ENCODE data around the gene JAKMIP1. TPM values are rescaled to one million over a fixed set of nuclear protein-coding genes. Genes with fewer than 3 reads are reported as not detected.

The JAKMIP1 gene
- total and polyA plus RNA-seq, 5 donors from 2014 or later, result 18.7 to 39.7 (median 32.6) TPM

- H3K27ac ChIP-seq (ENCODE audit: insufficient read depth, low read length, poor library complexity, severe bottlenecking), result no peak overlapping the region
- no peaks in the 10 kb centered on the region for H3K27me3 ChIP-seq (ENCODE audit: control insufficient read depth, insufficient read depth, low read length)
- Mint-ChIP-seq H3K36me3 (peaks cover 5% of the 10 kb centered on the region), H3K4me3 (no peak overlapping the region), H3K4me1 (no peaks in the 10 kb centered on the region), H3K27ac (no peak overlapping the region), H3K27me3 (no peaks in the 10 kb centered on the region), H3K9me3 (no peaks in the 10 kb centered on the region)
- H3K4me1 ChIP-seq (ENCODE audit: control insufficient read depth, insufficient read depth, low read length, poor library complexity, severe bottlenecking), result no peaks in the 10 kb centered on the region
- ATAC-seq (ENCODE audit: low read depth in 2 of 2), result no peak
- no peaks in the 10 kb centered on the region for H3K36me3 ChIP-seq (ENCODE audit: control insufficient read depth, insufficient read depth, low read length)
- H3K4me3 ChIP-seq (ENCODE audit: low read depth, low read length), result no peak overlapping the region
- no peaks in the 10 kb centered on the region for H3K9me3 ChIP-seq (ENCODE audit: control insufficient read depth in 2 of 2, low read length in 2 of 2)
- no peak for DNase-seq
These were observed 173.0 kb downstream of the JAKMIP1 start for GRCh38 chr4:6027392-6027791.

GRCh38 chr4:6024313-6024960 lies 175.9 kb downstream of the JAKMIP1 start:
- Mint-ChIP-seq H3K9me3 (no peaks in the 10 kb centered on the region), H3K4me1 (no peaks in the 10 kb centered on the region), H3K4me3 (no peak overlapping the region), H3K27me3 (no peaks in the 10 kb centered on the region), H3K36me3 (no peaks in the 10 kb centered on the region), H3K27ac (no peak overlapping the region)
- H3K36me3 ChIP-seq (ENCODE audit: control insufficient read depth, insufficient read depth, low read length), result no peaks in the 10 kb centered on the region
- no peaks in the 10 kb centered on the region for H3K4me1 ChIP-seq (ENCODE audit: control insufficient read depth, insufficient read depth, low read length, poor library complexity, severe bottlenecking)
- H3K9me3 ChIP-seq (ENCODE audit: control insufficient read depth in 2 of 2, low read length in 2 of 2), result no peaks in the 10 kb centered on the region
- no peak overlapping the region for H3K4me3 ChIP-seq (ENCODE audit: low read depth, low read length)
- H3K27me3 ChIP-seq (ENCODE audit: control insufficient read depth, insufficient read depth, low read length), result no peaks in the 10 kb centered on the region
- DNase-seq (no peak), ATAC-seq (ENCODE audit: low read depth in 2 of 2) (no peak)
- no peak overlapping the region for H3K27ac ChIP-seq (ENCODE audit: insufficient read depth, low read length, poor library complexity, severe bottlenecking)

- ATAC-seq (ENCODE audit: low read depth in 2 of 2) (no peak), DNase-seq (no peak)
- Histone ChIP-seq H3K27ac (ENCODE audit: insufficient read depth, low read length, poor library complexity, severe bottlenecking) (no peak overlapping the region), H3K4me1 (ENCODE audit: control insufficient read depth, insufficient read depth, low read length, poor library complexity, severe bottlenecking) (no peaks in the 10 kb centered on the region), H3K36me3 (ENCODE audit: control insufficient read depth, insufficient read depth, low read length) (no peaks in the 10 kb centered on the region), H3K27me3 (ENCODE audit: control insufficient read depth, insufficient read depth, low read length) (no peaks in the 10 kb centered on the region), H3K4me3 (ENCODE audit: low read depth, low read length) (no peak overlapping the region), H3K9me3 (ENCODE audit: control insufficient read depth in 2 of 2, low read length in 2 of 2) (no peaks in the 10 kb centered on the region)
- no peaks in the 10 kb centered on the region for H3K36me3 Mint-ChIP-seq
- no peaks in the 10 kb centered on the region for H3K4me1 Mint-ChIP-seq
- peak overlapping the region in 1 of 3 donors; percentile 89 for H3K27ac Mint-ChIP-seq
- H3K27me3 Mint-ChIP-seq, result no peaks in the 10 kb centered on the region
- H3K9me3 Mint-ChIP-seq, result no peaks in the 10 kb centered on the region
- no peak overlapping the region for H3K4me3 Mint-ChIP-seq
These were observed 176.6 kb downstream of the JAKMIP1 start for GRCh38 chr4:6023731-6024130.

- no peak overlapping the region for H3K27ac ChIP-seq (ENCODE audit: insufficient read depth, low read length, poor library complexity, severe bottlenecking)
- no peaks in the 10 kb centered on the region for H3K27me3 ChIP-seq (ENCODE audit: control insufficient read depth, insufficient read depth, low read length)
- ATAC-seq (ENCODE audit: low read depth in 2 of 2) (no peak), DNase-seq (no peak)
- Mint-ChIP-seq H3K9me3 (no peaks in the 10 kb centered on the region), H3K36me3 (no peaks in the 10 kb centered on the region), H3K4me1 (no peaks in the 10 kb centered on the region), H3K27me3 (no peaks in the 10 kb centered on the region), H3K27ac (no peak overlapping the region), H3K4me3 (no peak overlapping the region)
- no peak overlapping the region for H3K4me3 ChIP-seq (ENCODE audit: low read depth, low read length)
- no peaks in the 10 kb centered on the region for H3K36me3 ChIP-seq (ENCODE audit: control insufficient read depth, insufficient read depth, low read length)
- no peaks in the 10 kb centered on the region for H3K4me1 ChIP-seq (ENCODE audit: control insufficient read depth, insufficient read depth, low read length, poor library complexity, severe bottlenecking)
- no peaks in the 10 kb centered on the region for H3K9me3 ChIP-seq (ENCODE audit: control insufficient read depth in 2 of 2, low read length in 2 of 2)
These were observed 177.6 kb downstream of the JAKMIP1 start for GRCh38 chr4:6022607-6023288.

GRCh38 chr4:6021831-6022606 lies 178.3 kb downstream of the JAKMIP1 start:
- no peaks in the 10 kb centered on the region for H3K36me3 Mint-ChIP-seq
- Histone ChIP-seq H3K36me3 (ENCODE audit: control insufficient read depth, insufficient read depth, low read length) (no peaks in the 10 kb centered on the region), H3K27me3 (ENCODE audit: control insufficient read depth, insufficient read depth, low read length) (no peaks in the 10 kb centered on the region), H3K4me1 (ENCODE audit: control insufficient read depth, insufficient read depth, low read length, poor library complexity, severe bottlenecking) (no peaks in the 10 kb centered on the region), H3K27ac (ENCODE audit: insufficient read depth, low read length, poor library complexity, severe bottlenecking) (no peak overlapping the region), H3K4me3 (ENCODE audit: low read depth, low read length) (no peak overlapping the region), H3K9me3 (ENCODE audit: control insufficient read depth in 2 of 2, low read length in 2 of 2) (no peaks in the 10 kb centered on the region)
- ATAC-seq (ENCODE audit: low read depth in 2 of 2), result no peak
- no peak overlapping the region for H3K27ac Mint-ChIP-seq
- H3K4me1 Mint-ChIP-seq, result no peaks in the 10 kb centered on the region
- H3K9me3 Mint-ChIP-seq, result no peaks in the 10 kb centered on the region
- no peak for DNase-seq
- H3K4me3 Mint-ChIP-seq, result no peak overlapping the region
- no peaks in the 10 kb centered on the region for H3K27me3 Mint-ChIP-seq

- no peaks in the 10 kb centered on the region for H3K36me3 ChIP-seq (ENCODE audit: control insufficient read depth, insufficient read depth, low read length)
- H3K27me3 ChIP-seq (ENCODE audit: control insufficient read depth, insufficient read depth, low read length), result no peaks in the 10 kb centered on the region
- no peaks in the 10 kb centered on the region for H3K36me3 Mint-ChIP-seq
- H3K27ac ChIP-seq (ENCODE audit: insufficient read depth, low read length, poor library complexity, severe bottlenecking), result no peak overlapping the region
- no peaks in the 10 kb centered on the region for H3K4me1 ChIP-seq (ENCODE audit: control insufficient read depth, insufficient read depth, low read length, poor library complexity, severe bottlenecking)
- DNase-seq (no peak), ATAC-seq (ENCODE audit: low read depth in 2 of 2) (no peak)
- no peaks in the 10 kb centered on the region for H3K27me3 Mint-ChIP-seq
- no peak overlapping the region for H3K4me3 ChIP-seq (ENCODE audit: low read depth, low read length)
- no peaks in the 10 kb centered on the region for H3K4me1 Mint-ChIP-seq
- H3K9me3 ChIP-seq (ENCODE audit: control insufficient read depth in 2 of 2, low read length in 2 of 2), result no peaks in the 10 kb centered on the region
- H3K4me3 Mint-ChIP-seq, result no peak overlapping the region
- H3K27ac Mint-ChIP-seq, result no peak overlapping the region
- H3K9me3 Mint-ChIP-seq, result no peaks in the 10 kb centered on the region
These were observed 179.7 kb downstream of the JAKMIP1 start for GRCh38 chr4:6020613-6021012.

- ATAC-seq (ENCODE audit: low read depth in 2 of 2), result no peak
- Mint-ChIP-seq H3K9me3 (no peaks in the 10 kb centered on the region), H3K27ac (no peak overlapping the region), H3K27me3 (no peaks in the 10 kb centered on the region), H3K36me3 (no peaks in the 10 kb centered on the region), H3K4me1 (no peaks in the 10 kb centered on the region), H3K4me3 (peak overlapping the region in 1 of 4 donors; percentile 44)
- no peaks in the 10 kb centered on the region for H3K27me3 ChIP-seq (ENCODE audit: control insufficient read depth, insufficient read depth, low read length)
- peak in 2 of 3 donors; percentile 24 to 38 for DNase-seq
- no peaks in the 10 kb centered on the region for H3K4me1 ChIP-seq (ENCODE audit: control insufficient read depth, insufficient read depth, low read length, poor library complexity, severe bottlenecking)
- no peak overlapping the region for H3K27ac ChIP-seq (ENCODE audit: insufficient read depth, low read length, poor library complexity, severe bottlenecking)
- no peaks in the 10 kb centered on the region for H3K36me3 ChIP-seq (ENCODE audit: control insufficient read depth, insufficient read depth, low read length)
- H3K9me3 ChIP-seq (ENCODE audit: control insufficient read depth in 2 of 2, low read length in 2 of 2), result no peaks in the 10 kb centered on the region
- H3K4me3 ChIP-seq (ENCODE audit: low read depth, low read length), result no peak overlapping the region
These were observed 180.8 kb downstream of the JAKMIP1 start for GRCh38 chr4:6019316-6020263.
